ENCODE results near the gene NKG7. TPM values are rescaled to one million over a fixed set of nuclear protein-coding genes. Genes with fewer than 3 reads are reported as not detected.

The NKG7 gene
- total and polyA plus RNA-seq, 3 donors from 2014 or later, result 0.63 to 8.7 TPM; not detected in 1

- intact Hi-C loops (cut with DNase I; ENCODE audit: low total_unique reads), result no loop called here
- 53 to 74% methylated on average over 10 to 19 of the region's 19 CpGs for WGBS, 2 donors
- no peaks in the 10 kb centered on the region for H3K4me1 ChIP-seq
- H3K4me3 ChIP-seq, result no peak overlapping the region
- no peak overlapping the region for H3K27ac ChIP-seq
- H3K36me3 ChIP-seq (ENCODE audit: low read depth, missing control alignments), result no peaks in the 10 kb centered on the region
- no peak for DNase-seq
- no peaks in the 10 kb centered on the region for H3K27me3 ChIP-seq
- no peaks in the 10 kb centered on the region for H3K9me3 ChIP-seq
- TF ChIP-seq POLR2A (IDR thresholded peaks at IDR 0.05), result no peak
- no peak for TF ChIP-seq CTCF (IDR thresholded peaks at IDR 0.05)
Observed at GRCh38 chr19:51337861-51338562, 34.4 kb downstream of the NKG7 start.

DNA sequence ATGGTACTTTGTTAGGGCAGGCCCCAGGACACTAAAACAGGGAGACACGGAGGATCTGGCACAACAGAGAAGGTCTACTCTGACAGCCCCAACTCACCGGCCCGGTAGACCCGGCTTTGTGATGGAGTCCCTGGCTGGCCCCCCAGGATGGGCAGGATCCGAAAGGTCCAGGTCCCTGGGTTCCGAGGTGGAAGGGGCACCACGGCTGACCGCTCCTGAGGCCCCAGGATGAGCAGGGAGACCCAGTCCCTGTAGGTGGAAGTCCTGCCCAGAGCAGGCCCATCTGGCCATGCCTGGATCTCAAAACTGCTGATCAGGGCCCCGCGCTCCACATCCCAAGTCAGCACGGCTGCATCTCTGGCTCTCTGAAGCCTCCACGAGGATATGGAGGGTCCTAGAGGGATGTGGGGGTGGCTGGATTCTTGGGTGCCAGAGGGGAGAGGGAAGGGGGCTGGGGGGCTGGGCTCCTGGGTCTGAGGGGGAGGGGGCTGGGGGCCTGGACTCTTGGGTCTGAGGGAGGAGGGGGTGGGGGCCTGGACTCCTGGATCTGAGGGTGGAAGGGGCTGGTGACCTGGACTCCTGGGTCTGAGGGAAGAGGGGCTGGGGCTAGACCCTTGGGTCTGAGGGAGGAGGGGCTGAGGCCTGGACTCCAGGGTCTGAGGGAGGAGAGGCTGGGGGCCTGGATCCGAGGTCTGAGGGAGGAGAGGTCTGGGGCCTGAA lies 35.2 kb downstream of the NKG7 start:
- H3K27me3 ChIP-seq, result no peaks in the 10 kb centered on the region
- H3K4me3 ChIP-seq, result no peak overlapping the region
- no peak for TF ChIP-seq POLR2A (IDR thresholded peaks at IDR 0.05)
- no peak for TF ChIP-seq CTCF (IDR thresholded peaks at IDR 0.05)
- 90 to 94% methylated on average over 5 to 13 of the region's 13 CpGs for WGBS, 2 donors
- no peak for DNase-seq
- intact Hi-C loops (cut with DNase I; ENCODE audit: low total_unique reads), result no loop called here
- H3K36me3 ChIP-seq (ENCODE audit: low read depth, missing control alignments), result no peaks in the 10 kb centered on the region
- no peaks in the 10 kb centered on the region for H3K9me3 ChIP-seq
- no peaks in the 10 kb centered on the region for H3K4me1 ChIP-seq
- H3K27ac ChIP-seq, result no peak overlapping the region

DNA sequence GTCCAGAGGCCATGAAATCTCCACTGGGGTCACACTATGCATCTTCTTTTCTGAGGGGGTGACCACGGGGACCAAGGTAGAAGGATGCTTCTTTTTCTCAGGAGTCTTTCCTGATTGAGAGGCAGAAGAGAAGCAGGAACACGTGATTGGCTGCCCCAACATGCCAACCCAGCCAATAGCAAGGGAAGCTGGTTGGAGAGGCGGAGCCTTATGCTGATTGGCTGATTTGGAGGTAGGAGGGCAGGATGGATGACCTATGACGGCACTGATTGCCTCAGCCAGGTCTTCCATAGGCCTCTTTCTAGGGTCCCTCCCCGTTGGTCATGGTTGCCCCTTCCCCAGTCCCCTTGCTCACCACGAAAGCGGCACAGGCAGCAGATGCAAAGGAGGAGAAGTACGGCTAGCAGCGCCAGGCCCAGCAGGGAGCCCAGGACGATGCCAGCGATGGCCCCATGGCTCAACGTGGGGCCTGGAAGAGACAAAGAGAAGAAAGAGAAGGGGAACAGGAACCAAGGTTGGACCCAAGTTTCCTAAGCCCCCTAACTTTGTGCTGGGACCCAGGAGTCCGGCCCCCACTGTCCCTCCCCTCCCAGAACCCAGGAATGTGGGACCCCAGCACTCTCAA lies 38.5 kb downstream of the NKG7 start:
- Histone ChIP-seq H3K36me3 (ENCODE audit: low read depth, missing control alignments) (no peaks in the 10 kb centered on the region), H3K27me3 (no peaks in the 10 kb centered on the region), H3K9me3 (no peaks in the 10 kb centered on the region), H3K4me3 (peak overlapping the region in 1 of 2 donors; percentile 1), H3K27ac (no peak overlapping the region), H3K4me1 (no peaks in the 10 kb centered on the region)
- intact Hi-C loops (cut with DNase I; ENCODE audit: low total_unique reads), result no loop called here
- 55 to 72% methylated on average over 7 to 13 of the region's 13 CpGs for WGBS, 2 donors
- TF ChIP-seq POLR2A (IDR thresholded peaks at IDR 0.05) (no peak), CTCF (IDR thresholded peaks at IDR 0.05) (no peak)
- peak; percentile 79 for DNase-seq

DNA sequence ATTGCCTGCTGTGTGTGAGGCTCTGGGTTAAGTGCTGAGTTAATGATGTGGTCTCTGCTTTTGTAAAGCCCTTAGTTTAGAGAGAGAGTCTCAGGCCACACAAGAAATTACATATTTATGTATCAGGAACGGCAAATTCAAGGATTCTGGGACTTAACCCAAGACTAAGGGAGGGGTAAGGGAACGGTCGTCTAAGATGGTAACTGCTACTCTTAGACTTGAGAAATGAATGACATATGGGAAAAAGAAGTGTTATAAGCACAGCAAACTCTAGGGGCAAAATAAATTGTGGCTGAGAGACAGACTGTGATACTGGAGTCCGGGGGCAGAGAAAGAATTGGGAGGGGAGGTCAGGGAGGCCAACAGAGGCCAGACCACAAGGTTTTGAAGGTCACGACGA lies 40.7 kb downstream of the NKG7 start:
- Histone ChIP-seq H3K36me3 (ENCODE audit: low read depth, missing control alignments) (no peaks in the 10 kb centered on the region), H3K9me3 (no peaks in the 10 kb centered on the region), H3K27me3 (no peaks in the 10 kb centered on the region), H3K4me3 (no peak overlapping the region), H3K27ac (no peak overlapping the region), H3K4me1 (no peaks in the 10 kb centered on the region)
- 77 to 91% methylated on average over 6 of the region's 6 CpGs for WGBS, 2 donors
- TF ChIP-seq POLR2A (IDR thresholded peaks at IDR 0.05) (no peak), CTCF (IDR thresholded peaks at IDR 0.05) (no peak)
- DNase-seq, result no peak
- intact Hi-C loops (cut with DNase I; ENCODE audit: low total_unique reads), result no loop called here
